Measurements from ENCODE around the gene DERL3.

DERL3 gene

DNA sequence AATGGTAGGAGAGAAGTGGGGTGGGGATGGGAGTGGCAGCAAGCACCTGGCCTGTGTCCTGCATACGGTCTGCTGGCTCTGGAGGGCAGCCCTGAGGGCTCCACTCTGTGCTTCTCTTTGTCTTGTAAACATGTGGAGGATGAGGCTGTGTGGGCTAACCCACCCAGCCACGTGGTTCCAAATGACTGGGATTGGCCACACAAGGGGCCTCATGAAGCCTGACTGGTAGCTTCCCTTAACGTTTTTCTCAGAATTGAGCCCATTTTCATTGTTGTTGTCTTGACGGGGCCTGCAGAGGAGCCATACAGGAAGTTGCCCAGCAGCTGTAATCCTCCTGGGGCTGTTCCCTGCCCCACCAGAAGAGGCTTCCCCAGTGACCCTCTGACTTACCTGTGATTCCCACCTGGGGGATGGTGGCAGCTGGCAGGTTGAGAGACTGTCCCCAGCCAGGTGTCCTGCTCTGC is 18.0 kb downstream of the DERL3 start:
- peaks cover 2% of the 10 kb centered on the region for H3K79me1 ChIP-seq (ENCODE audit: low read depth, low read length)
- H3K4me1 ChIP-seq (ENCODE audit: control insufficient read depth in 2 of 2, insufficient read depth in 1 of 2, low read depth in 1 of 2, low read length in 2 of 2), result peaks cover 0 to under 1% of the 10 kb centered on the region in 2 donors
- no peak overlapping the region for H3K23ac ChIP-seq (ENCODE audit: low read depth, low read length, poor library complexity)
- no peak overlapping the region for H3K14ac ChIP-seq (ENCODE audit: low read length)
- peaks cover 61 to 98% of the 10 kb centered on the region in 2 donors for H3K36me3 ChIP-seq (replicated peaks in 1 of 2; ENCODE audit: control insufficient read depth in 2 of 2, insufficient read depth in 2 of 2, low read length in 2 of 2)
- H4K8ac ChIP-seq (ENCODE audit: low read depth, low read length), result no peak overlapping the region
- no peak overlapping the region for H2BK5ac ChIP-seq (ENCODE audit: low read length)
- DNase-seq (ENCODE audit: low spot score), result no peak
- H3K4ac ChIP-seq (ENCODE audit: low read length), result no peak overlapping the region
- H2AK5ac ChIP-seq (ENCODE audit: low read depth, low read length), result no peak overlapping the region
- no peak overlapping the region for H3K4me3 ChIP-seq (ENCODE audit: low read length in 2 of 2)
- no peaks in the 10 kb centered on the region for H3K9me3 ChIP-seq (replicated peaks in 1 of 2; ENCODE audit: control insufficient read depth in 2 of 2, insufficient read depth in 1 of 2, low read depth in 1 of 2, low read length in 2 of 2)
- no peak overlapping the region for H3K18ac ChIP-seq (ENCODE audit: low read length)
- no peaks in the 10 kb centered on the region for H3K27me3 ChIP-seq (ENCODE audit: control insufficient read depth in 3 of 3, insufficient read depth in 3 of 3, low read depth in 1 of 3, low read length in 3 of 3)
- WGBS, 2 donors (ENCODE audit: extremely low coverage in 2 of 2, insufficient read length in 2 of 2, insufficient replicate concordance in 1 of 2), result no CpG with 5 or more reads among the region's 4 CpGs
- no peak overlapping the region for H2BK15ac ChIP-seq (ENCODE audit: low read length)
- no peak overlapping the region for H2BK12ac ChIP-seq (ENCODE audit: low read length)
- no peak overlapping the region for H2AFZ ChIP-seq (ENCODE audit: low read length)
- H4K91ac ChIP-seq (ENCODE audit: low read depth, low read length, poor library complexity), result no peak overlapping the region
- H3K9ac ChIP-seq (ENCODE audit: low read depth, low read length, poor library complexity), result no peak overlapping the region
- H3K4me2 ChIP-seq (ENCODE audit: insufficient read depth, low read length, poor library complexity, severe bottlenecking), result no peak overlapping the region
- H3K27ac ChIP-seq (replicated peaks; ENCODE audit: low read length), result no peak overlapping the region
- no peak overlapping the region for H2BK120ac ChIP-seq (ENCODE audit: low read depth, low read length)

DNA sequence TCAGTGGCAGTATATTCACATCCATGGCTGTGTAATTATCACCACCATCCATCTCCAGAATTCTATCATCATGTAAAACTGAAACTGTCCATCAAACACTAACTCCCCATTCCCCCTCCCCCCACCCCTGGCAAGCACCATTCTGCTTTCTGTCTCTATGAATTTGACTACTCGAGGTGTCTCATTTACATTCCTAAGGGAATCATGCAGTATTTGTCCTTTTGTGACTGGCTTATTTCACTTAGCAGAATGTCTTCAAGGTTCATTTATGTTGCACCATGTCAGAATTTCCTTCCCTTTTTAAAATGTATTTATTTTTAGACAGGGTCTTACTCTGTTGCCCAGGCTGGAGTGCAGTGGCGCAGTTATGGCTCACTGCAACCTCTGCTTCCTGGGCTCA is 20.3 kb downstream of the DERL3 start:
- no peak overlapping the region for H3K9ac ChIP-seq (ENCODE audit: low read depth, low read length, poor library complexity)
- no CpG with 5 or more reads among the region's 2 CpGs for WGBS, 2 donors (ENCODE audit: extremely low coverage in 2 of 2, insufficient read length in 2 of 2, insufficient replicate concordance in 1 of 2)
- DNase-seq (ENCODE audit: low spot score), result no peak
- H3K27ac ChIP-seq (replicated peaks; ENCODE audit: low read length), result no peak overlapping the region
- no peak overlapping the region for H3K18ac ChIP-seq (ENCODE audit: low read length)
- no peaks in the 10 kb centered on the region for H3K27me3 ChIP-seq (ENCODE audit: control insufficient read depth in 3 of 3, insufficient read depth in 3 of 3, low read depth in 1 of 3, low read length in 3 of 3)
- no peak overlapping the region for H2BK5ac ChIP-seq (ENCODE audit: low read length)
- H3K79me1 ChIP-seq (ENCODE audit: low read depth, low read length), result no peaks in the 10 kb centered on the region
- H2BK15ac ChIP-seq (ENCODE audit: low read length), result no peak overlapping the region
- H3K4me1 ChIP-seq (ENCODE audit: control insufficient read depth in 2 of 2, insufficient read depth in 1 of 2, low read depth in 1 of 2, low read length in 2 of 2), result no peaks in the 10 kb centered on the region
- H3K36me3 ChIP-seq (replicated peaks in 1 of 2; ENCODE audit: control insufficient read depth in 2 of 2, insufficient read depth in 2 of 2, low read length in 2 of 2), result peaks cover 43 to 96% of the 10 kb centered on the region in 2 donors
- H3K4ac ChIP-seq (ENCODE audit: low read length), result no peak overlapping the region
- H4K8ac ChIP-seq (ENCODE audit: low read depth, low read length), result no peak overlapping the region
- no peak overlapping the region for H3K4me2 ChIP-seq (ENCODE audit: insufficient read depth, low read length, poor library complexity, severe bottlenecking)
- H2BK120ac ChIP-seq (ENCODE audit: low read depth, low read length), result no peak overlapping the region
- H4K91ac ChIP-seq (ENCODE audit: low read depth, low read length, poor library complexity), result no peak overlapping the region
- H2AK5ac ChIP-seq (ENCODE audit: low read depth, low read length), result no peak overlapping the region
- no peak overlapping the region for H3K4me3 ChIP-seq (ENCODE audit: low read length in 2 of 2)
- H2AFZ ChIP-seq (ENCODE audit: low read length), result no peak overlapping the region
- H3K9me3 ChIP-seq (replicated peaks in 1 of 2; ENCODE audit: control insufficient read depth in 2 of 2, insufficient read depth in 1 of 2, low read depth in 1 of 2, low read length in 2 of 2), result no peaks in the 10 kb centered on the region
- H3K14ac ChIP-seq (ENCODE audit: low read length), result no peak overlapping the region
- H3K23ac ChIP-seq (ENCODE audit: low read depth, low read length, poor library complexity), result no peak overlapping the region
- no peak overlapping the region for H2BK12ac ChIP-seq (ENCODE audit: low read length)

DNA sequence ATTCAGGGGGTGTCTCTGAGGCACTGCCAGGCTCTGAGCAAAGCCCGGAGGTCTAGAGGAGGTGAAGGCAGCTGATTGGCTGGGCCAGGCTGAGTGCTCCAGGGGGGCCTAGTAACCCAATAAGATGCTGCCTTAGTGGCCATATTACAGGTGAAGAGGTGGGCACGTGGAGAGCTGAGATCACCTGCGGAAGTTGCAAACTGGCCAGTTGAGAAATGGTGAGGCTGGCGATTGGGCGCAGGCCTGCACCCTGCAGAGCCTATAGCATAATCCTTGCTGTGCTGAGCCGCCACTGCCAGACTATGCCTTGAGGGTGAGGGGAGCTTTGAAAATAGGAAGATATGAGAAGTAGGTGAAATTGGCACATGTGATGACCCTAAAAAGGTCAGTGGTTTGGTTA is 21.7 kb downstream of the DERL3 start:
- no peak overlapping the region for H3K23ac ChIP-seq (ENCODE audit: low read depth, low read length, poor library complexity)
- H2BK120ac ChIP-seq (ENCODE audit: low read depth, low read length), result no peak overlapping the region
- no peaks in the 10 kb centered on the region for H3K4me1 ChIP-seq (ENCODE audit: control insufficient read depth in 2 of 2, insufficient read depth in 1 of 2, low read depth in 1 of 2, low read length in 2 of 2)
- no peak overlapping the region for H4K91ac ChIP-seq (ENCODE audit: low read depth, low read length, poor library complexity)
- H3K4ac ChIP-seq (ENCODE audit: low read length), result no peak overlapping the region
- H3K9ac ChIP-seq (ENCODE audit: low read depth, low read length, poor library complexity), result no peak overlapping the region
- H3K4me2 ChIP-seq (ENCODE audit: insufficient read depth, low read length, poor library complexity, severe bottlenecking), result no peak overlapping the region
- H3K18ac ChIP-seq (ENCODE audit: low read length), result no peak overlapping the region
- no peak overlapping the region for H4K8ac ChIP-seq (ENCODE audit: low read depth, low read length)
- no peak overlapping the region for H2BK5ac ChIP-seq (ENCODE audit: low read length)
- H3K79me1 ChIP-seq (ENCODE audit: low read depth, low read length), result no peaks in the 10 kb centered on the region
- H3K36me3 ChIP-seq (replicated peaks in 1 of 2; ENCODE audit: control insufficient read depth in 2 of 2, insufficient read depth in 2 of 2, low read length in 2 of 2), result peaks cover 32 to 96% of the 10 kb centered on the region in 2 donors
- no peak for DNase-seq (ENCODE audit: low spot score)
- H3K27ac ChIP-seq (replicated peaks; ENCODE audit: low read length), result no peak overlapping the region
- no peak overlapping the region for H2AFZ ChIP-seq (ENCODE audit: low read length)
- no peak overlapping the region for H3K14ac ChIP-seq (ENCODE audit: low read length)
- no peak overlapping the region for H3K4me3 ChIP-seq (ENCODE audit: low read length in 2 of 2)
- no peak overlapping the region for H2BK12ac ChIP-seq (ENCODE audit: low read length)
- no peak overlapping the region for H2BK15ac ChIP-seq (ENCODE audit: low read length)
- H2AK5ac ChIP-seq (ENCODE audit: low read depth, low read length), result no peak overlapping the region
- no peaks in the 10 kb centered on the region for H3K9me3 ChIP-seq (replicated peaks in 1 of 2; ENCODE audit: control insufficient read depth in 2 of 2, insufficient read depth in 1 of 2, low read depth in 1 of 2, low read length in 2 of 2)
- H3K27me3 ChIP-seq (ENCODE audit: control insufficient read depth in 3 of 3, insufficient read depth in 3 of 3, low read depth in 1 of 3, low read length in 3 of 3), result no peaks in the 10 kb centered on the region
- WGBS, 2 donors (ENCODE audit: extremely low coverage in 2 of 2, insufficient read length in 2 of 2, insufficient replicate concordance in 1 of 2), result no CpG with 5 or more reads among the region's 6 CpGs

DNA sequence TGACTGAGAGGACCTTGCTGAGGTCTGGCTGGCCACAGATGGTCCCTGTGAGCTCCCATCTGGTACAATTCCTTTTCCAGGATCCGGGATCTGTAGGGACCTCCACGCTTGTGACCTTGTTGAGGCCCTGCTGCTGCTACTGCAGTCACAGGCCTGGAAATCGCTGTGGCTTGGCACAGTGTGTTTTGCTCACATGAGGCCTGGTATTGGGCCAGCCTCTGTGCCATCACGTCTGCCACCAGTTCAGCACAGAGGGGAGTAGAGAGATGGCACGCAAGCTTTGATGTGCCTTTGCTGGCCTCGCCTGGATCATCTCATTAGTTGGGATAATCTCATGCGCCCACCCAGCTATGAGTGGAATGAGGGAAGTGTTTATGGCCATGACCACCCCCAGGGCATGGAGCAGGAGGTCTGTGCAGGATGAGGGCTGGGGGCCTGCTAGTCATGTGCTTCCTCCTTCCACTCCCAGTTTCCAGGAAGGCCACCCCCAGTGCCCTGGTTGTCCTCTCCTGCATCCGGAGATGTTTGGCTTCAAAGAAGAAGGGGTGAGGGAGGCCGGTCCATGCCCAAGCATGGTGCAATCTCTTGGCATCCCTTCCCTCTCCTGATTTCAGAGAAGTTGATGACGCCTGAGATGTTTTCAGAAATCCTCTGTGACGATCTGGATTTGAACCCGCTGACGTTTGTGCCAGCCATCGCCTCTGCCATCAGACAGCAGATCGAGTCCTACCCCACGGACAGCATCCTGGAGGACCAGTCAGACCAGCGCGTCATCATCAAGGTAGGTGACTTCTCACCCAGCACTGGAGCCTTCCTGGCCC is 22.4 kb downstream of the DERL3 start:
- Histone ChIP-seq H3K36me3 (replicated peaks in 1 of 2; ENCODE audit: control insufficient read depth in 2 of 2, insufficient read depth in 2 of 2, low read length in 2 of 2) (peaks cover 30 to 97% of the 10 kb centered on the region in 2 donors), H3K27me3 (ENCODE audit: control insufficient read depth in 3 of 3, insufficient read depth in 3 of 3, low read depth in 1 of 3, low read length in 3 of 3) (no peaks in the 10 kb centered on the region)

More for the DNA sequence above, 22.4 kb downstream of the DERL3 start:
- Histone ChIP-seq H3K4ac (ENCODE audit: low read length) (no peak overlapping the region), H3K79me1 (ENCODE audit: low read depth, low read length) (no peaks in the 10 kb centered on the region), H3K18ac (ENCODE audit: low read length) (no peak overlapping the region), H3K4me1 (ENCODE audit: control insufficient read depth in 2 of 2, insufficient read depth in 1 of 2, low read depth in 1 of 2, low read length in 2 of 2) (no peaks in the 10 kb centered on the region), H3K9me3 (replicated peaks in 1 of 2; ENCODE audit: control insufficient read depth in 2 of 2, insufficient read depth in 1 of 2, low read depth in 1 of 2, low read length in 2 of 2) (no peaks in the 10 kb centered on the region), H3K14ac (ENCODE audit: low read length) (no peak overlapping the region), H2BK120ac (ENCODE audit: low read depth, low read length) (no peak overlapping the region), H3K4me2 (ENCODE audit: insufficient read depth, low read length, poor library complexity, severe bottlenecking) (no peak overlapping the region), H3K23ac (ENCODE audit: low read depth, low read length, poor library complexity) (no peak overlapping the region), H3K9ac (ENCODE audit: low read depth, low read length, poor library complexity) (peak overlapping the region; percentile 54), H2AFZ (ENCODE audit: low read length) (no peak overlapping the region), H2BK15ac (ENCODE audit: low read length) (no peak overlapping the region), H2AK5ac (ENCODE audit: low read depth, low read length) (no peak overlapping the region), H3K4me3 (ENCODE audit: low read length in 2 of 2) (no peak overlapping the region), H3K27ac (replicated peaks; ENCODE audit: low read length) (no peak overlapping the region), H4K8ac (ENCODE audit: low read depth, low read length) (no peak overlapping the region), H2BK12ac (ENCODE audit: low read length) (no peak overlapping the region), H4K91ac (ENCODE audit: low read depth, low read length, poor library complexity) (no peak overlapping the region), H2BK5ac (ENCODE audit: low read length) (no peak overlapping the region)
- no CpG with 5 or more reads among the region's 18 CpGs for WGBS, 2 donors (ENCODE audit: extremely low coverage in 2 of 2, insufficient read length in 2 of 2, insufficient replicate concordance in 1 of 2)
- DNase-seq (ENCODE audit: low spot score), result no peak

All from neuronal stem cell (in vitro differentiated cells).